Panc1 (cell line): ENCODE results near the gene EFCC1.

Experiments used
- CTCF ChIP-seq: fragments of 450-650 bp; IDR thresholded peaks from 2 replicates; pipeline ENCODE4 v1.5.1; 2017; ENCODE audit warnings: mild to moderate bottlenecking
- SIN3A ChIP-seq: IDR thresholded peaks from 2 replicates; pipeline ENCODE4 v1.6.1; 2012; ENCODE audit warnings: low read depth, mild to moderate bottlenecking, low read length, moderate library complexity, borderline replicate concordance; ENCODE audit not compliant: insufficient read depth

GRCh38 chr3:128994173-128994512 is 7.0 kb upstream of the EFCC1 start:
- TF ChIP-seq CTCF (no peak), SIN3A (no peak)
